Gastrocnemius medialis (tissue), 4 donors: Measurements from ENCODE around the gene SORCS1. TPM values are rescaled to one million over a fixed set of nuclear protein-coding genes. Genes with fewer than 3 reads are reported as not detected.

ENCODE experiments used
- ATAC-seq, 2 donors: fragments of 150-250 bp; one replicate each; pipeline ENCODE4 v1.9.1; 2016
- DNase-seq, 2 donors: peaks; one replicate each; pipeline ENCODE4 v3.0.0-alpha.2; 2019
- H3K27ac ChIP-seq, 4 donors: fragments of 200-600 bp; sonication (generic); 1 replicate in 1 of 4; 2 replicates in 3 of 4; pipeline ENCODE4 v1.5.1; 2016 to 2018; ENCODE audit warnings: mild to moderate bottlenecking in 2 of 4, moderate library complexity in 1 of 4
- H3K27me3 ChIP-seq, 3 donors: fragments of 200-600 bp; sonication (generic) in 2 of 3; 1 replicate in 1 of 3; 2 replicates in 2 of 3; pipeline versions ENCODE4 v1.5.1 to v1.6.0; 2016 to 2019; ENCODE audit warnings: mild to moderate bottlenecking in 1 of 3, moderate library complexity in 1 of 3
- H3K36me3 ChIP-seq, 2 donors: fragments of 200-600 bp; sonication (generic) in 1 of 2; one replicate each; pipeline ENCODE4 v1.5.1; 2017 to 2018
- H3K4me1 ChIP-seq, 2 donors: fragments of 200-600 bp; sonication (generic) in 1 of 2; one replicate each; pipeline ENCODE4 v1.5.1; 2016 to 2017; ENCODE audit warnings: mild to moderate bottlenecking in 2 of 2
- H3K4me3 ChIP-seq, 4 donors: fragments of 200-600 bp; sonication (generic) in 3 of 4; 1 replicate in 1 of 4; 2 replicates in 3 of 4; pipeline ENCODE4 v1.5.1; 2016 to 2019; ENCODE audit warnings: mild to moderate bottlenecking in 2 of 4
- H3K9me3 ChIP-seq, 3 donors: fragments of 200-600 bp; sonication (generic) in 2 of 3; 1 replicate in 1 of 3; 2 replicates in 2 of 3; pipeline ENCODE4 v1.5.1; 2016 to 2019
- CTCF ChIP-seq, 5 experiments: fragments of 450-650 bp in 3 of 5; fragments of 200-600 bp in 2 of 5; sonication (generic) in 2 of 5; IDR thresholded peaks in 4 of 5; conservative IDR thresholded peaks in 1 of 5; 1 replicate in 4 of 5; 2 replicates in 1 of 5; pipeline ENCODE4 v1.5.1; 2016 to 2019; ENCODE audit warnings: antibody characterized with exemption in 5 of 5, mild to moderate bottlenecking in 3 of 5, moderate library complexity in 3 of 5
- POLR2A ChIP-seq, 2 donors: fragments of 450-650 bp; IDR thresholded peaks; one replicate each; pipeline ENCODE4 v1.6.1; 2017; ENCODE audit warnings: antibody characterized with exemption in 2 of 2, mild to moderate bottlenecking in 2 of 2, moderate library complexity in 2 of 2
- in situ Hi-C, 4 donors: fragments of 200-750 bp; cut with MboI; loops; one replicate each; pipeline versions ENCODE4 v1.15.0 to v1.8.0; 2017; ENCODE audit warnings: low sequenced_read_pairs in 4 of 4
- intact Hi-C: fragments of 100-400 bp; cut with DNase I; formaldehyde crosslinking; loops from one replicate; pipeline ENCODE4 v1.15.1; 2023; ENCODE audit warnings: low total_unique reads
- total RNA-seq, 4 donors: library from RNA; depleted of rRNA; stranded (reverse); fragments of >200 nt; gene quantifications; one replicate each; pipeline versions ENCODE4 v1.1.0 to v1.2.3, GENCODE V29; 2016

The SORCS1 gene
- total RNA-seq, 4 donors from 2014 or later, result 0.02 to 0.36 (median 0.24) TPM; not detected in 1

- in situ Hi-C loops, result loop anchor here in 1 of 4 donors (25.0 kb wide), 1 partner anchor 90 kb away; no protein-coding TSS in a partner anchor
- no peak for ATAC-seq
Observed at GRCh38 chr10:106972381-106972780, 192.1 kb downstream of the SORCS1 start.

GRCh38 chr10:106971411-106971831 is 193.1 kb downstream of the SORCS1 start:
- intact Hi-C loops, result no loop called here
- TF ChIP-seq POLR2A (IDR thresholded peaks at IDR 0.05), result no peak
- TF ChIP-seq CTCF (IDR thresholded peaks at IDR 0.05 in 4 of 5, conservative IDR thresholded peaks at IDR 0.05 in 1 of 5), result no peak

More at GRCh38 chr10:106972381-106972780, 192.1 kb downstream of the SORCS1 start:
- no peak for DNase-seq
- Histone ChIP-seq H3K4me1 (no peaks in the 10 kb centered on the region), H3K4me3 (no peak overlapping the region), H3K36me3 (no peaks in the 10 kb centered on the region), H3K27me3 (no peaks in the 10 kb centered on the region), H3K9me3 (no peaks in the 10 kb centered on the region), H3K27ac (no peak overlapping the region)
- TF ChIP-seq POLR2A (IDR thresholded peaks at IDR 0.05), result no peak
- TF ChIP-seq CTCF (IDR thresholded peaks at IDR 0.05 in 4 of 5, conservative IDR thresholded peaks at IDR 0.05 in 1 of 5), result no peak
- intact Hi-C loops, result no loop called here

GRCh38 chr10:106967452-106967851 is 197.1 kb downstream of the SORCS1 start:
- no peaks in the 10 kb centered on the region for H3K4me1 ChIP-seq
- H3K27ac ChIP-seq, result no peak overlapping the region
- ATAC-seq (no peak), DNase-seq (no peak)
- in situ Hi-C loops (loop anchor here in 1 of 4 donors (25.0 kb wide), 1 partner anchor 95 kb away; no protein-coding TSS in a partner anchor), intact Hi-C loops (no loop called here)
- no peaks in the 10 kb centered on the region for H3K9me3 ChIP-seq
- no peak overlapping the region for H3K4me3 ChIP-seq
- TF ChIP-seq CTCF (IDR thresholded peaks at IDR 0.05 in 4 of 5, conservative IDR thresholded peaks at IDR 0.05 in 1 of 5) (no peak), POLR2A (IDR thresholded peaks at IDR 0.05) (no peak)
- H3K36me3 ChIP-seq, result no peaks in the 10 kb centered on the region
- H3K27me3 ChIP-seq, result no peaks in the 10 kb centered on the region

More at GRCh38 chr10:106971411-106971831, 193.1 kb downstream of the SORCS1 start:
- DNase-seq, result no peak
- no peaks in the 10 kb centered on the region for H3K36me3 ChIP-seq
- in situ Hi-C loops, result loop anchor here in 1 of 4 donors (25.0 kb wide), 1 partner anchor 91 kb away; no protein-coding TSS in a partner anchor
- no peak for ATAC-seq
- no peaks in the 10 kb centered on the region for H3K9me3 ChIP-seq
- no peak overlapping the region for H3K4me3 ChIP-seq
- no peak overlapping the region for H3K27ac ChIP-seq
- H3K27me3 ChIP-seq, result no peaks in the 10 kb centered on the region
- H3K4me1 ChIP-seq, result no peaks in the 10 kb centered on the region

- in situ Hi-C loops, result loop anchor here in 1 of 4 donors (25.0 kb wide), 1 partner anchor 101 kb away; no protein-coding TSS in a partner anchor
- intact Hi-C loops, result no loop called here
- H3K36me3 ChIP-seq, result no peaks in the 10 kb centered on the region
- TF ChIP-seq POLR2A (IDR thresholded peaks at IDR 0.05), result no peak
- no peak overlapping the region for H3K4me3 ChIP-seq
- no peaks in the 10 kb centered on the region for H3K9me3 ChIP-seq
- no peaks in the 10 kb centered on the region for H3K4me1 ChIP-seq
- no peaks in the 10 kb centered on the region for H3K27me3 ChIP-seq
- DNase-seq, result no peak
- no peak overlapping the region for H3K27ac ChIP-seq
- ATAC-seq, result no peak
Observed at GRCh38 chr10:106960812-106961211, 203.7 kb downstream of the SORCS1 start.

- H3K4me3 ChIP-seq, result no peak overlapping the region
- no peaks in the 10 kb centered on the region for H3K4me1 ChIP-seq
- H3K27ac ChIP-seq, result no peak overlapping the region
- intact Hi-C loops, result no loop called here
- no peaks in the 10 kb centered on the region for H3K27me3 ChIP-seq
- no peak for ATAC-seq
- no peak for DNase-seq
- TF ChIP-seq CTCF (IDR thresholded peaks at IDR 0.05 in 4 of 5, conservative IDR thresholded peaks at IDR 0.05 in 1 of 5) (no peak), POLR2A (IDR thresholded peaks at IDR 0.05) (no peak)
- in situ Hi-C loops, result loop anchor here in 1 of 4 donors (25.0 kb wide), 1 partner anchor 103 kb away; no protein-coding TSS in a partner anchor
- no peaks in the 10 kb centered on the region for H3K36me3 ChIP-seq
- H3K9me3 ChIP-seq, result no peaks in the 10 kb centered on the region
Observed at GRCh38 chr10:106959521-106959920, 205.0 kb downstream of the SORCS1 start.
